Smooth muscle cell (in vitro differentiated cells): ENCODE results near the gene PARD6A. TPM values are rescaled to one million over a fixed set of nuclear protein-coding genes. Genes with fewer than 3 reads are reported as not detected.

ENCODE experiments used
- DNase-seq: peaks from one replicate; lab custom pipeline; 2025; ENCODE audit not compliant: unreplicated experiment; lab: John Stamatoyannopoulos, UW
- H2AFZ ChIP-seq: fragments of 200-600 bp; sonication (generic); 2 replicates; pipeline ENCODE4 v1.6.0; 2016; ENCODE audit warnings: antibody characterized with exemption, low read depth, mild to moderate bottlenecking
- H3F3A ChIP-seq: fragments of 200-600 bp; sonication (generic); 2 replicates; pipeline ENCODE4 v1.6.0; 2017; ENCODE audit warnings: antibody characterized with exemption, low read depth
- H3K27ac ChIP-seq: fragments of 200-600 bp; sonication (generic); 2 replicates; pipeline ENCODE4 v1.5.1; 2016; ENCODE audit warnings: low read depth, mild to moderate bottlenecking
- H3K27me3 ChIP-seq: fragments of 200-600 bp; sonication (generic); 2 replicates; pipeline ENCODE4 v1.6.1; 2016; ENCODE audit warnings: low read depth, mild to moderate bottlenecking
- H3K36me3 ChIP-seq: fragments of 200-600 bp; sonication (generic); 2 replicates; pipeline ENCODE4 v1.5.1; 2016; ENCODE audit warnings: low read depth
- H3K4me1 ChIP-seq: fragments of 200-600 bp; sonication (generic); 2 replicates; pipeline ENCODE4 v1.5.1; 2016; ENCODE audit warnings: low read depth
- H3K4me2 ChIP-seq: fragments of 200-600 bp; sonication (generic); 2 replicates; pipeline ENCODE4 v1.6.0; 2016; ENCODE audit warnings: mild to moderate bottlenecking
- H3K4me3 ChIP-seq: fragments of 200-600 bp; sonication (generic); 2 replicates; pipeline ENCODE4 v1.5.1; 2016; ENCODE audit warnings: mild to moderate bottlenecking
- H3K79me2 ChIP-seq: fragments of 200-600 bp; sonication (generic); 2 replicates; pipeline ENCODE4 v1.6.0; 2016; ENCODE audit warnings: low read depth, mild to moderate bottlenecking
- H3K9ac ChIP-seq: fragments of 200-600 bp; sonication (generic); 2 replicates; pipeline ENCODE4 v1.6.0; 2016; ENCODE audit warnings: low read depth
- H3K9me3 ChIP-seq: fragments of 200-600 bp; sonication (generic); replicated peaks from 2 replicates; pipeline ENCODE4 v1.5.1; 2016; ENCODE audit warnings: low read depth
- H4K20me1 ChIP-seq: fragments of 200-600 bp; sonication (generic); 2 replicates; pipeline ENCODE4 v1.6.0; 2016; ENCODE audit warnings: low read depth
- CTCF ChIP-seq: fragments of 200-600 bp; sonication (generic); IDR thresholded peaks from 2 replicates; pipeline ENCODE4 v1.5.1; 2017; ENCODE audit warnings: borderline replicate concordance, mild to moderate bottlenecking, antibody characterized with exemption; ENCODE audit not compliant: insufficient read depth, poor library complexity, severe bottlenecking
- WGBS: methylation state at CpG from one replicate; pipeline ENCODE4 v1.1.7; 2016; ENCODE audit warnings: low lambda C conversion rate; 5-methylcytosine and 5-hydroxymethylcytosine counted together
- polyA plus RNA-seq: library from polyadenylated mRNA; unstranded; fragments of >200 nt; fragmentation: Nextera tagmentation; extraction: Ambion mirVana; gene quantifications from 2 replicates; pipeline ENCODE4 v1.2.1, GENCODE V29; 2016
- total RNA-seq: library from RNA; depleted of rRNA; stranded (reverse); fragments of >200 nt; gene quantifications from 2 replicates; pipeline ENCODE4 v1.2.3, GENCODE V29; 2014

PARD6A gene
- total and polyA plus RNA-seq, 2 experiments from 2014 or later = 0.36 to 0.58 TPM

DNA sequence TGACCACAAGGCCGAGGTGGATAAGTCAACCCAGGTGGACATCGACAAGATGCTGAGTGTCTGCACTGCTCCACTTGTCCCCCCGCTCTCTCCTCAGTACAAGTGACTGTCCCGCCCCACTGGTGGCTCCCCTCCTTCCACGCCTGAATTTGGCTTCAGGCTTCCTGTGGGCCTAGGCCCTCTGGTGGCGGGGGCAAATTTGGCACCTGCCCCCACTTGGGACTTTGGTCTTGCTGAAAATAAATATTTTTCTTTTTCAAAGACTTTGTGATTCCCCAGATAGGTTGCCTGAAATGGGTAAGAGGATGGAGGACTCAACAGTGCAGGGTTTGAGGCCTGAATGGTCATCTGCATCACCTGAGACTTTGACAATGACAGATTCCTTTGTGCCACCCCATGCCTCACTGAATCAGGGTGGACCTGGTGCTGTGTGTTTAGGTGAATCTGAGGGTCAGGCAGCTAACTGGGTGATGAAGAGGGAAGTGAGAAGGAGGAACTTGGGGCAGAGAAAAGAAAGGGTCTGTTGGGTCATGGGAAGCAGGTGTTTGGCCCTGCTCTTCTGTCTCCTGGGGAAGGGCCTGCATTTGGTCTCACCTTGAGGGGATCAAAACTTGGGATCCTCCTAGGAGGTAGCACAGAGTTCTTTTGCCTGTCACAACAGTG lies 7.9 kb downstream of the PARD6A start:
- H3F3A ChIP-seq = no peaks in the 10 kb centered on the region
- H3K9me3 ChIP-seq = no peaks in the 10 kb centered on the region
- TF ChIP-seq CTCF = peak; percentile 26
- H3K9ac ChIP-seq = no peak overlapping the region
- H3K4me2 ChIP-seq = no peak overlapping the region
- no peaks in the 10 kb centered on the region for H4K20me1 ChIP-seq
- no peak for DNase-seq
- no peak overlapping the region for H3K4me3 ChIP-seq
- peaks cover 10% of the 10 kb centered on the region for H3K4me1 ChIP-seq
- H3K27ac ChIP-seq = no peak overlapping the region
- no peak overlapping the region for H2AFZ ChIP-seq
- H3K79me2 ChIP-seq = no peaks in the 10 kb centered on the region
- no peaks in the 10 kb centered on the region for H3K27me3 ChIP-seq
- H3K36me3 ChIP-seq = no peaks in the 10 kb centered on the region
- WGBS = 93% methylated on average over 6 of the region's 6 CpGs

GRCh38 chr16:67669499-67670101 lies 8.8 kb downstream of the PARD6A start:
- Histone ChIP-seq H3K4me3 (no peak overlapping the region), H3K9ac (no peak overlapping the region), H2AFZ (no peak overlapping the region), H4K20me1 (no peaks in the 10 kb centered on the region), H3K4me2 (no peak overlapping the region), H3F3A (no peaks in the 10 kb centered on the region), H3K9me3 (no peaks in the 10 kb centered on the region), H3K4me1 (peaks cover 10% of the 10 kb centered on the region), H3K27ac (no peak overlapping the region), H3K36me3 (no peaks in the 10 kb centered on the region), H3K27me3 (no peaks in the 10 kb centered on the region), H3K79me2 (no peaks in the 10 kb centered on the region)
- DNase-seq = no peak
- TF ChIP-seq CTCF = no peak
- WGBS = 92% methylated on average over 10 of the region's 10 CpGs

- Histone ChIP-seq H3K4me2 (no peak overlapping the region), H3K27ac (no peak overlapping the region), H3K27me3 (no peaks in the 10 kb centered on the region), H3K79me2 (no peaks in the 10 kb centered on the region), H4K20me1 (no peaks in the 10 kb centered on the region), H3K4me3 (no peak overlapping the region), H3K36me3 (no peaks in the 10 kb centered on the region), H2AFZ (no peak overlapping the region), H3F3A (no peaks in the 10 kb centered on the region), H3K9me3 (no peaks in the 10 kb centered on the region), H3K9ac (no peak overlapping the region), H3K4me1 (peaks cover 4% of the 10 kb centered on the region)
- 85% methylated on average over 4 of the region's 4 CpGs for WGBS
- TF ChIP-seq CTCF = no peak
- no peak for DNase-seq
Observed at GRCh38 chr16:67672306-67672705, 11.5 kb downstream of the PARD6A start.
